Omental fat pad (tissue), 4 donors: Measurements from ENCODE around the gene HTT-AS. TPM values are rescaled to one million over a fixed set of nuclear protein-coding genes. Genes with fewer than 3 reads are reported as not detected.

ENCODE experiments used
- ATAC-seq: fragments of 150-250 bp; one replicate; pipeline ENCODE4 v1.9.1; 2016; ENCODE audit warnings: mild to moderate bottlenecking, moderate library complexity; ENCODE audit not compliant: low FRiP score
- DNase-seq: peaks from one replicate; pipeline ENCODE4 v3.0.0-alpha.2; 2019; ENCODE audit warnings: low spot score
- total RNA-seq, 4 donors: library from RNA; depleted of rRNA; stranded (reverse); fragments of >200 nt; gene quantifications; one replicate each; pipeline ENCODE4 v1.1.0, GENCODE V29; 2016
- TF ChIP-seq, protein P1 (sequence below), 3 donors: fragments of 450-650 bp; IDR thresholded peaks; one replicate each; pipeline ENCODE4 v1.5.1; 2016 to 2017; ENCODE audit warnings: antibody characterized with exemption in 3 of 3, mild to moderate bottlenecking in 3 of 3, moderate library complexity in 2 of 3

The HTT-AS gene
- total RNA-seq, 4 donors from 2014 or later: not detected

DNA sequence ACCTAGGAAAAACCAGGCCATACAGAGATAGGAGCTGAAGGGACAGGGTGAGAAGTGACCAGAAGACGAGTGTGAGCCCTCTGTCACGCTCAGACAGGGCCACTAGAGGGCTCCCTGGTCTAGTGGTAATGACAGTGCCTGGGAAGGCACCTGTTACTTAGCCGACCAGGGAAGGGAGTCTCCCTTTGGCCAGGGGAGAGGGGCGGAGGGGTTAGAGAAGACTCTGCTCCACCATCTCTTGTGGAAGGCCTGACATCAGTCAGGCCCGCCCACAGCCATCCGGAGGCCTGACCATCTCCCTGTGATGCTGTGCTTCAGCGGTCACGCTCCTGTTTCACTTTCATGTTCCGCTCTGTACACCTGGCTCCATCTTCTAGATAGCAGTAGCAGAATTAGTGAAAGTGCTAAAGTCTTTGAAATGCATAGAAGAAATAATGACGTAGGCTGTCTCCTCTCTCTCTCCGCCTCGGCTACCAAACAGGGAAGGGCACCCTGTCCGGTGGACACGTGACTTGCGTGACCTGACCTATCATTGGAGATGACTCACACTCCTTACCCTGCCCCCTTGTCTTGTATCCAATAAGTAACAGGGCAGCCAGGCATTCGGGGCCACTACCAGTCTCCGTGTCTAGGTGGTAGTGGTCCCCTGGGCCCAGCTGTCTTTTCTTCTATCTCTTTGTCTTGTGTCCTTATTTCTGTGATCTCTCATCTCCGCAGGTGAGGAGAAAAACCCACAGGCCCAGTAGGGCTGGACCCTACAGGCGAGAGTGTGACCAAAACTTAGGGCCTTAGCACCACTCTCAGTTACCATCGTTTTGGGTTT, 26.7 kb downstream of the HTT-AS start:
- ATAC-seq: no peak
- TF ChIP-seq, protein P1, sequence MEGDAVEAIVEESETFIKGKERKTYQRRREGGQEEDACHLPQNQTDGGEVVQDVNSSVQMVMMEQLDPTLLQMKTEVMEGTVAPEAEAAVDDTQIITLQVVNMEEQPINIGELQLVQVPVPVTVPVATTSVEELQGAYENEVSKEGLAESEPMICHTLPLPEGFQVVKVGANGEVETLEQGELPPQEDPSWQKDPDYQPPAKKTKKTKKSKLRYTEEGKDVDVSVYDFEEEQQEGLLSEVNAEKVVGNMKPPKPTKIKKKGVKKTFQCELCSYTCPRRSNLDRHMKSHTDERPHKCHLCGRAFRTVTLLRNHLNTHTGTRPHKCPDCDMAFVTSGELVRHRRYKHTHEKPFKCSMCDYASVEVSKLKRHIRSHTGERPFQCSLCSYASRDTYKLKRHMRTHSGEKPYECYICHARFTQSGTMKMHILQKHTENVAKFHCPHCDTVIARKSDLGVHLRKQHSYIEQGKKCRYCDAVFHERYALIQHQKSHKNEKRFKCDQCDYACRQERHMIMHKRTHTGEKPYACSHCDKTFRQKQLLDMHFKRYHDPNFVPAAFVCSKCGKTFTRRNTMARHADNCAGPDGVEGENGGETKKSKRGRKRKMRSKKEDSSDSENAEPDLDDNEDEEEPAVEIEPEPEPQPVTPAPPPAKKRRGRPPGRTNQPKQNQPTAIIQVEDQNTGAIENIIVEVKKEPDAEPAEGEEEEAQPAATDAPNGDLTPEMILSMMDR (IDR thresholded peaks at IDR 0.05): no peak
- no peak for DNase-seq

DNA sequence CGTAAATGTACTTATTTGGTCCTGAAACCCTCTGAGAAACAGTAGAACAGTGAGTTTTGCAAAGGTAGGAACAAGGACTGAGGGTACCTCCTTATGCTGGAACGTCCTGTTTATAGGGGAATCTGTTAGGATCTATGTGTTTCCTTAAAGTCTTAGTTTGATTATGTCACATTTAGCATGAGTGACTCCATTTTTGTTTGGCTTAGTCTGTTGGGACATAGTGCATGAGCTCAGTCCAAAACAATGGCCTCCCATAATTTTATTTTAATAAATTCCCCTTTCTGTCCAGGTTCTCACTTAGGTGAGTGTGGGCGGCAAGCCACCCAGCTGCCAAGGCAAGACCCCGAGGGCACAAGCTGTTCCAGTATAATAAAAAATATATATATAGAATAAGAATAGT, 27.7 kb downstream of the HTT-AS start:
- DNase-seq (no peak), ATAC-seq (no peak)
- TF ChIP-seq, protein P1 (IDR thresholded peaks at IDR 0.05): no peak

DNA sequence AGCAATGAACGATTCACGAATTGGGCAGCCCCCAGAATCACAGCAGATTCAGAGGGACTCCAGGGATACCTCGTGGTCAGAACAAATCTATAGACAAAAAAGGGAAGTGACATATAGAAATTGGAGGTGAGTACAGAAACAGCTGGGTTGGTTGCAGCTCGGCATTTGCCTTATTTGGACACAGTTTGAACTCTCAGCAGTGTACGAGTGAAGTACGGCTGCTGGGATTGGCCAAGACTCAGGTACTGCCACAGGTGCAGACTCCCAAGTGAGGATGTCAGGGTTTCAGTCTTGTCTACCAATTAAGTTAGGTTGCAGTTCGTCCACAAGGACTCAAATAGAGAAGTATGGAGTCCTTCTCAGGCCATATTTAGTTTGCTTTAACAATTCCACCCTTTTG, 28.2 kb downstream of the HTT-AS start:
- ATAC-seq (no peak), DNase-seq (no peak)
- TF ChIP-seq, protein P1 (IDR thresholded peaks at IDR 0.05): no peak

DNA sequence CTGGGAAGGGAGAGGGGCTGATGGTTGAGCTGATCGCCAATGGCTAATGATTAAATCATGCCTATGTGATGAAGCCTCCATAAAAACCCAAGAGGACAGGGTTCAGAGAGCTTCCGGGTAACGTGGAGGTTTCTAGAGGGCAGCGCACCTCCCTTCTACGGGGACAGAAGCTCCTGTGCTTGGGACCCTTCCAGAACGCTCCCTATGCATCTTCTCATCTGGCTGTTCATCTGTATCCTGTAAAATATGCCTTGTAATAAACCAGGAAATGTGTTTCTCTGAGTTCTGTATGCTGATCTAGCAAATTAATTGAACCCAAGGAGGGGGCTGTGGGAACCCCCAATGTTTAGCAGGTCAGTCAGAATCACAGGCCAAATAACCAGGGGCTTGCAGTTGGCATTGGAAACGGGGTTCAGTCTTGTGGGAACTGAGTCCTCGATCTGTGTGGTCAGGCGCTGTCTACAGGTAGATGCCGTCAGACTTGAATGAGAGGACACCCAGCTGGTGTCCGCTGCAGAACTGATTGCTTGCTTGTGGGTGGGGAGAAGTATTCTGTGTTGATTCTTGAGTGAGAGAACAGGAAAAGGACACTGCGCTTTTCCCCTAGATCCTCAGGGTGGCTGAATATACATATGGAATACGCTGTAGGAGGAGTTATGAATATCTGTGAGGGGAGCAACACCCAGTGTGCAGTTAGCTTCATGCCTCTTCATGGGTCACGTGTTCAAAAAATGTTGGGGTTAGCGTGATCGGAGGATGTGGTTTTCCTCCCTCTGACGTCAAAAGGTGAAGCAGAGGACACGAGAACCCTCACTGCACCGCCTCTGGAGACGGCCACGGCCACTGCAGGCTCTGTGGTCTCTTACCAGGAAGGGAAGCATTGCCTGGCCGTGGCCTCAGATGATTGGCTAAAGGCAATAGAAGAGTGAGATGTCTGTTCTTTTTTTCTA, 29.2 kb downstream of the HTT-AS start:
- TF ChIP-seq, protein P1 (IDR thresholded peaks at IDR 0.05): no peak
- DNase-seq (no peak), ATAC-seq (peak; percentile 28)

DNA sequence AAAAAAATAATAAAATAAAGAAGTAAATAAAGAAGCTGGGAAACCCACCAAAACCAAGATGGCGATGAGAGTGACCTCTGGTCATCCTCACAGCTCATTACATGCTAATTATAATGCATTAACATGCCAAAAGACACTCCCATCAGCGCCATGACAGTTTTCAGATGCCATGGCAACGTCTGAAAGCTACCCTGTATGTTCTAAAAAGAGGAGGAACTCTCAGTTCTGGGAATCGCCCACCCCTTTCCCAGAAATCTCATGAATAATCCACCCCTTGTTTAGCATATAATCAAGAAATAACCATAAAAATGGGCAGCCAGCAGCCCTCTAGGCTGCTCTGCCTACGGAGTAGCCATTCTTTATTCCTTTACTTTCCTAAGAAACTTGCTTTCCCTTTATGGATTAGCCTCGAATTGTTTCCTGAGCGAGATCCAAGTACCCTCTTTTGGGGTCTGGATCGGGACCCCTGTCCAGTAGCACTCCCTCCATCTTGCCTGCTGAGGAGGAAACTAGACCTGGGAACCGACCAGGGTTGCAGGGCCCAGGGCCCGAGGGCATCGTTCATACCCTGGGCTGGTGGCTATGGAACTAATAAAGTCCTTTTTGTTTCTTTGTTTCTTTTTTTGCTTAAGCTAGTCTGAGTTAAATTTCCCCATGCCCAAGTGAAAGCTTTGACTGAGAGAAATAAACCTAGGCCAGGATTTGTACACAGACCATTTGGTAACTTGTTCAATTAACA, 30.9 kb downstream of the HTT-AS start:
- ATAC-seq (no peak), DNase-seq (no peak)
- TF ChIP-seq, protein P1 (IDR thresholded peaks at IDR 0.05): no peak

DNA sequence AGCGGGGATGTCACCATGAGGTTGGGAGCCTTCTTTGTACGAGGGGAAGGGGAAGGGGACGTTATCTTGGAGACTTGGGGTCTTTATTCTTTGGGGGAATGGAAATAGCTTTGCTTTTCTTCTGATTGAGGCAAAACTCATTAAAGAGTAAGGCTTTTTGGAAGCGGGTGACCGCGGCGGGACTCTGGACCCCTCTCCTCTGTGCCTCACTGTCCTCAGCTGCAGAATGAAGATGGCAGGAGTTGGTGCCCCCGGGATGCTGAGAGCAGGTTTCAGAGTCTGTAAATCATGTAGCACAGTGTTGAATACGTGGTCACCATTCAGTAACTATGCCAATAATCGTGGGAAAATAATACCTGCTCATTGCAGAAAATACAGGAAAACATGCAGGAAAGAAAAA, 32.1 kb downstream of the HTT-AS start:
- TF ChIP-seq, protein P1 (IDR thresholded peaks at IDR 0.05): no peak
- no peak for DNase-seq
- no peak for ATAC-seq
